SK-N-SH treated with all-trans-retinoic acid at 6 μM for 48 hours (cell line): ENCODE results near the gene TMEM176B.

Source experiments
- ATAC-seq: fragments of 200-7000 bp; cut with Tn5 transposase; 3 replicates; pipeline ENCODE4 v1.9.1; 2020; ENCODE audit warnings: mild to moderate bottlenecking, moderate library complexity
- ARNTL ChIP-seq: fragments of 450-650 bp; formaldehyde crosslinking; IDR thresholded peaks from 2 replicates; pipeline ENCODE4 v1.5.0; 2020; ENCODE audit warnings: low read depth, mild to moderate bottlenecking, moderate library complexity, borderline replicate concordance
- BACH2 ChIP-seq: fragments of 250-450 bp; sonication (Bioruptor Pico); IDR thresholded peaks from 2 replicates; pipeline ENCODE4 v1.9.0; 2021; ENCODE audit warnings: mild to moderate bottlenecking, borderline replicate concordance
- CSDC2 ChIP-seq: fragments of 250-450 bp; sonication (Bioruptor Pico); IDR thresholded peaks from 2 replicates; pipeline ENCODE4 v1.5.0; 2020; ENCODE audit warnings: mild to moderate bottlenecking, moderate library complexity
- ESRRG ChIP-seq: fragments of 250-450 bp; sonication (Bioruptor Pico); IDR thresholded peaks from 2 replicates; pipeline ENCODE4 v1.6.1; 2021; ENCODE audit warnings: mild to moderate bottlenecking
- GLIS3 ChIP-seq: fragments of 250-450 bp; sonication (Bioruptor Pico); IDR thresholded peaks from 2 replicates; pipeline ENCODE4 v1.5.0; 2020; ENCODE audit warnings: mild to moderate bottlenecking, moderate library complexity
- ISL1 ChIP-seq: fragments of 250-450 bp; sonication (Bioruptor Pico); IDR thresholded peaks from 2 replicates; pipeline ENCODE4 v2.1.2; 2022; ENCODE audit warnings: mild to moderate bottlenecking, moderate library complexity
- PPARA ChIP-seq: fragments of 250-450 bp; sonication (Bioruptor Pico); IDR thresholded peaks from 2 replicates; pipeline ENCODE4 v1.5.0; 2020; ENCODE audit warnings: mild to moderate bottlenecking, borderline replicate concordance
- RARB ChIP-seq: fragments of 250-450 bp; sonication (Bioruptor Pico); IDR thresholded peaks from 2 replicates; pipeline ENCODE4 v1.8.0; 2021; ENCODE audit warnings: mild to moderate bottlenecking, moderate library complexity
- SNAI2 ChIP-seq: fragments of 250-450 bp; sonication (Bioruptor Pico); IDR thresholded peaks from 2 replicates; pipeline ENCODE4 v1.5.0; 2020; ENCODE audit warnings: mild to moderate bottlenecking, moderate library complexity
- TCF4 ChIP-seq: fragments of 250-450 bp; sonication (Bioruptor Pico); IDR thresholded peaks from 2 replicates; pipeline ENCODE4 v1.8.0; 2021; ENCODE audit warnings: mild to moderate bottlenecking, moderate library complexity, borderline replicate concordance
- TOX ChIP-seq: fragments of 250-450 bp; sonication (Bioruptor Pico); IDR thresholded peaks from 2 replicates; pipeline ENCODE4 v1.8.0; 2021; ENCODE audit warnings: mild to moderate bottlenecking, moderate library complexity, borderline replicate concordance
- ZC3H10 ChIP-seq: fragments of 250-450 bp; sonication (Bioruptor Pico); IDR thresholded peaks from 2 replicates; pipeline ENCODE4 v1.5.1; 2021; ENCODE audit warnings: mild to moderate bottlenecking, moderate library complexity
- ZFP3 ChIP-seq: fragments of 250-450 bp; sonication (Bioruptor Pico); IDR thresholded peaks from 2 replicates; pipeline ENCODE4 v1.5.0; 2020; ENCODE audit warnings: mild to moderate bottlenecking, moderate library complexity
- ZFP30 ChIP-seq: fragments of 450-650 bp; formaldehyde crosslinking; IDR thresholded peaks from 2 replicates; pipeline ENCODE4 v1.5.0; 2022; ENCODE audit warnings: mild to moderate bottlenecking, moderate library complexity
- ZNF565 ChIP-seq: fragments of 450-650 bp; formaldehyde crosslinking; conservative IDR thresholded peaks from 2 replicates; pipeline ENCODE4 v1.5.0; 2020; ENCODE audit warnings: low read depth, mild to moderate bottlenecking, moderate library complexity
- ZNF70 ChIP-seq: fragments of 450-650 bp; formaldehyde crosslinking; IDR thresholded peaks from 2 replicates; pipeline ENCODE4 v1.5.0; 2020; ENCODE audit warnings: mild to moderate bottlenecking, moderate library complexity
- ZNF8 ChIP-seq: fragments of 450-650 bp; formaldehyde crosslinking; IDR thresholded peaks from 2 replicates; pipeline ENCODE4 v1.5.0; 2020; ENCODE audit warnings: mild to moderate bottlenecking, moderate library complexity
- TF ChIP-seq, protein P1 (sequence below): fragments of 250-450 bp; sonication (Bioruptor Pico); IDR thresholded peaks from 2 replicates; pipeline ENCODE4 v1.8.0; 2021; ENCODE audit warnings: low read depth, mild to moderate bottlenecking, moderate library complexity, borderline replicate concordance
- TF ChIP-seq, protein P2 (sequence below): fragments of 250-450 bp; sonication (Bioruptor Pico); IDR thresholded peaks from 2 replicates; pipeline ENCODE4 v1.5.1; 2020; ENCODE audit warnings: low read depth, mild to moderate bottlenecking, moderate library complexity
- TF ChIP-seq, protein P3 (sequence below): fragments of 250-450 bp; sonication (Bioruptor Pico); IDR thresholded peaks from 2 replicates; pipeline ENCODE4 v1.5.0; 2020; ENCODE audit warnings: mild to moderate bottlenecking, moderate library complexity
- TF ChIP-seq, protein P4 (sequence below): fragments of 250-450 bp; sonication (Bioruptor Pico); IDR thresholded peaks from 2 replicates; pipeline ENCODE4 v1.8.0; 2020; ENCODE audit warnings: mild to moderate bottlenecking, moderate library complexity, borderline replicate concordance

Gene TMEM176B

DNA sequence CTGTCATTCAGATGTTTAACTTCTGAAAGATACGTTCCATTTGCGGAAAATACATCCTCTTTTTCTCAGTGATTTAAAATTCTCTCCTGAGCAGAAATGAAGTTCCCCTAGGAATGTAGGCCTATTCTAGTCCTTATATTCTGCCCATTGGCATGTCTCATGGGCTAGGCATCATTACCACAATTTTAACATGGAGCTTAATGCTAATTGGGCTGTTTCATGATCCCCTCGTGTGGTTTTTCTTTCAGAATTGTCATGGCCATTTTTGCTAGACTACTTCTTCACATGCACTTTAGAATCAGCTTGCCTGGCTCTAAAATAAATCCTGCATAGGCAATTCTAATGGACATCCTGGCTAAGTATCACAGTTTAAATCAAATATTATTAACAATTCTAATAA lies 1.0 kb downstream of the TMEM176B start:
- no peak for ATAC-seq
- TF ChIP-seq ZFP30 (CRISPR knock-in tag) = no peak
- TF ChIP-seq, protein P1, sequence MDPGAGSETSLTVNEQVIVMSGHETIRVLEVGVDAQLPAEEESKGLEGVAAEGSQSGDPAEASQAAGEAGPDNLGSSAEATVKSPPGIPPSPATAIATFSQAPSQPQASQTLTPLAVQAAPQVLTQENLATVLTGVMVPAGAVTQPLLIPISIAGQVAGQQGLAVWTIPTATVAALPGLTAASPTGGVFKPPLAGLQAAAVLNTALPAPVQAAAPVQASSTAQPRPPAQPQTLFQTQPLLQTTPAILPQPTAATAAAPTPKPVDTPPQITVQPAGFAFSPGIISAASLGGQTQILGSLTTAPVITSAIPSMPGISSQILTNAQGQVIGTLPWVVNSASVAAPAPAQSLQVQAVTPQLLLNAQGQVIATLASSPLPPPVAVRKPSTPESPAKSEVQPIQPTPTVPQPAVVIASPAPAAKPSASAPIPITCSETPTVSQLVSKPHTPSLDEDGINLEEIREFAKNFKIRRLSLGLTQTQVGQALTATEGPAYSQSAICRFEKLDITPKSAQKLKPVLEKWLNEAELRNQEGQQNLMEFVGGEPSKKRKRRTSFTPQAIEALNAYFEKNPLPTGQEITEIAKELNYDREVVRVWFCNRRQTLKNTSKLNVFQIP (CRISPR knock-in tag) = no peak
- no peak for TF ChIP-seq ARNTL (CRISPR knock-in tag)
- TF ChIP-seq, protein P2, sequence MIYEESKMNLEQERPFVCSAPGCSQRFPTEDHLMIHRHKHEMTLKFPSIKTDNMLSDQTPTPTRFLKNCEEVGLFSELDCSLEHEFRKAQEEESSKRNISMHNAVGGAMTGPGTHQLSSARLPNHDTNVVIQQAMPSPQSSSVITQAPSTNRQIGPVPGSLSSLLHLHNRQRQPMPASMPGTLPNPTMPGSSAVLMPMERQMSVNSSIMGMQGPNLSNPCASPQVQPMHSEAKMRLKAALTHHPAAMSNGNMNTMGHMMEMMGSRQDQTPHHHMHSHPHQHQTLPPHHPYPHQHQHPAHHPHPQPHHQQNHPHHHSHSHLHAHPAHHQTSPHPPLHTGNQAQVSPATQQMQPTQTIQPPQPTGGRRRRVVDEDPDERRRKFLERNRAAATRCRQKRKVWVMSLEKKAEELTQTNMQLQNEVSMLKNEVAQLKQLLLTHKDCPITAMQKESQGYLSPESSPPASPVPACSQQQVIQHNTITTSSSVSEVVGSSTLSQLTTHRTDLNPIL (CRISPR knock-in tag) = no peak
- no peak for TF ChIP-seq CSDC2 (CRISPR knock-in tag)
- TF ChIP-seq ZFP3 (CRISPR knock-in tag) = no peak
- TF ChIP-seq ZC3H10 (CRISPR knock-in tag) = no peak
- TF ChIP-seq, protein P3, sequence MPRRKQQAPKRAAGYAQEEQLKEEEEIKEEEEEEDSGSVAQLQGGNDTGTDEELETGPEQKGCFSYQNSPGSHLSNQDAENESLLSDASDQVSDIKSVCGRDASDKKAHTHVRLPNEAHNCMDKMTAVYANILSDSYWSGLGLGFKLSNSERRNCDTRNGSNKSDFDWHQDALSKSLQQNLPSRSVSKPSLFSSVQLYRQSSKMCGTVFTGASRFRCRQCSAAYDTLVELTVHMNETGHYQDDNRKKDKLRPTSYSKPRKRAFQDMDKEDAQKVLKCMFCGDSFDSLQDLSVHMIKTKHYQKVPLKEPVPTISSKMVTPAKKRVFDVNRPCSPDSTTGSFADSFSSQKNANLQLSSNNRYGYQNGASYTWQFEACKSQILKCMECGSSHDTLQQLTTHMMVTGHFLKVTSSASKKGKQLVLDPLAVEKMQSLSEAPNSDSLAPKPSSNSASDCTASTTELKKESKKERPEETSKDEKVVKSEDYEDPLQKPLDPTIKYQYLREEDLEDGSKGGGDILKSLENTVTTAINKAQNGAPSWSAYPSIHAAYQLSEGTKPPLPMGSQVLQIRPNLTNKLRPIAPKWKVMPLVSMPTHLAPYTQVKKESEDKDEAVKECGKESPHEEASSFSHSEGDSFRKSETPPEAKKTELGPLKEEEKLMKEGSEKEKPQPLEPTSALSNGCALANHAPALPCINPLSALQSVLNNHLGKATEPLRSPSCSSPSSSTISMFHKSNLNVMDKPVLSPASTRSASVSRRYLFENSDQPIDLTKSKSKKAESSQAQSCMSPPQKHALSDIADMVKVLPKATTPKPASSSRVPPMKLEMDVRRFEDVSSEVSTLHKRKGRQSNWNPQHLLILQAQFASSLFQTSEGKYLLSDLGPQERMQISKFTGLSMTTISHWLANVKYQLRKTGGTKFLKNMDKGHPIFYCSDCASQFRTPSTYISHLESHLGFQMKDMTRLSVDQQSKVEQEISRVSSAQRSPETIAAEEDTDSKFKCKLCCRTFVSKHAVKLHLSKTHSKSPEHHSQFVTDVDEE = no peak

DNA sequence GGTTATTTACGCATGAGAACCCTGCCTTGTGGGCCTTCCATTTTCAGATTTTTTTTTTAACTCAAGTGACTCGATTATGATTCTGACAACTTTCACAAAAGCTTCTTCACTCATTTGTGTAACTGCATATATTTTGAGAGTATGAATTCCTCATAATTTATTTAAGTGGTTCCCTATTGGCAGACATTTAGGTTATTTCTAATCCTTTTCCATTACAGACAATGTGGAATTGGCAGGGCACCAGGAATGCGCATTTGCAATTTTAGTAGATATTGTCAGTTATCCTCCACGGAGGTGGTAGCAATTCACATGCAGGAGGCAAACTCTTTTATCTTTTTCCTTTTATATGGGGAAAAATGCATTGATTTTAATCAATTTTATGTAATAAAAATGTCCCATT lies 2.5 kb downstream of the TMEM176B start:
- ATAC-seq = no peak
- TF ChIP-seq ZC3H10 (CRISPR knock-in tag) (no peak), ZFP3 (CRISPR knock-in tag) (no peak), BACH2 (CRISPR knock-in tag) (no peak), RARB (CRISPR knock-in tag) (no peak), ISL1 (CRISPR knock-in tag) (no peak; the same call in 1 of the 2 replicates)
- TF ChIP-seq, protein P1 (CRISPR knock-in tag) = no peak
- TF ChIP-seq, protein P2 (CRISPR knock-in tag) = 0 out of 2 replicates have a peak, but pooled peaks have one; percentile 11

DNA sequence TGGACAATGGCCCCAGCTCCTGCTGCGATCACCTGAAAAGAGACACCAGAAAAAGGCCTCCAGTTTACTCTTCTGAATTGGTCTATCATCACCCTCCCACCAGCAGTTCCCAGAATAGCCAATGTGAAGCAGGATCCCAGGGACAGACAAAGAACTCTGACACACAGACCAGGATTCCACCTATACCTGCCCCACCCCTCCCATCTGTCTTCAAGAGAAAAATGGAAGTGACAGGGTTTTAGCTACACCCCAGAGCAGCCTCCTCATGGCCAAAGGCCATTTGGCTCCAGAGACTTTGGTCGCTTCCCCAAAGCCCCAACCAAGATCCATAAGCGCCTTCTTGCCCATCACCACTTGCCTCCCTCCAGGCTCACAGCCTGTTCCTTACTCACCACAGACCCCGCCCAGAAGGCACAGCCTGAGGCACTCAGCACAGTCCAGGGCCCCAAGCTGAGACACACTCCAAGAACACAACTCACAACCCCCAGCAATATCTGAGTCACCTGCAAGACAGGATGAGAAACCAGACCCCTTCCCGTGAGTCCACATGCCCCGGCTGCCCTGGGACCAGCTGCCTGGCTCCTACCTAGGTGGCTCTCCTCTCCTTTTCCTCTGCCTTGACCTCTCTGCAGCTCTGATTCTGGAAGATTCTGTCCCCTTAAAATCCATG lies 6.5 kb downstream of the TMEM176B start:
- ATAC-seq = no peak
- TF ChIP-seq ZNF70 (CRISPR knock-in tag) = no peak
- TF ChIP-seq, protein P3 = no peak
- TF ChIP-seq ISL1 (CRISPR knock-in tag) = no peak
- TF ChIP-seq GLIS3 (CRISPR knock-in tag) = no peak
- TF ChIP-seq, protein P4, sequence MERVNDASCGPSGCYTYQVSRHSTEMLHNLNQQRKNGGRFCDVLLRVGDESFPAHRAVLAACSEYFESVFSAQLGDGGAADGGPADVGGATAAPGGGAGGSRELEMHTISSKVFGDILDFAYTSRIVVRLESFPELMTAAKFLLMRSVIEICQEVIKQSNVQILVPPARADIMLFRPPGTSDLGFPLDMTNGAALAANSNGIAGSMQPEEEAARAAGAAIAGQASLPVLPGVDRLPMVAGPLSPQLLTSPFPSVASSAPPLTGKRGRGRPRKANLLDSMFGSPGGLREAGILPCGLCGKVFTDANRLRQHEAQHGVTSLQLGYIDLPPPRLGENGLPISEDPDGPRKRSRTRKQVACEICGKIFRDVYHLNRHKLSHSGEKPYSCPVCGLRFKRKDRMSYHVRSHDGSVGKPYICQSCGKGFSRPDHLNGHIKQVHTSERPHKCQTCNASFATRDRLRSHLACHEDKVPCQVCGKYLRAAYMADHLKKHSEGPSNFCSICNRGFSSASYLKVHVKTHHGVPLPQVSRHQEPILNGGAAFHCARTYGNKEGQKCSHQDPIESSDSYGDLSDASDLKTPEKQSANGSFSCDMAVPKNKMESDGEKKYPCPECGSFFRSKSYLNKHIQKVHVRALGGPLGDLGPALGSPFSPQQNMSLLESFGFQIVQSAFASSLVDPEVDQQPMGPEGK (CRISPR knock-in tag) = no peak
- no peak for TF ChIP-seq SNAI2 (CRISPR knock-in tag)
- TF ChIP-seq ESRRG (CRISPR knock-in tag) = no peak
- no peak for TF ChIP-seq ZNF565 (CRISPR knock-in tag)
- TF ChIP-seq BACH2 (CRISPR knock-in tag) = no peak
- TF ChIP-seq TOX (CRISPR knock-in tag) = no peak
- no peak for TF ChIP-seq ZC3H10 (CRISPR knock-in tag)
- no peak for TF ChIP-seq TCF4 (CRISPR knock-in tag)
- TF ChIP-seq, protein P2 (CRISPR knock-in tag) = no peak
- no peak for TF ChIP-seq PPARA
- TF ChIP-seq ZNF8 (CRISPR knock-in tag) = no peak
- no peak for TF ChIP-seq ZFP30 (CRISPR knock-in tag)
